NK-92 treated with Interleukin-12 subunit alpha and Interleukin-12 subunit beta, amount 100 ng/mL, for 24 hours (cell line): ENCODE data around the gene TARP.

Source experiments
- DNase-seq: peaks from one replicate; lab custom pipeline; 2025; lab: John Stamatoyannopoulos, UW

Gene TARP

GRCh38 chr7:38217672-38218071 lies 55.8 kb downstream of the TARP start:
- DNase-seq = no peak

- DNase-seq = peak; percentile 63
Observed at GRCh38 chr7:38215735-38216670, 57.4 kb downstream of the TARP start.

- DNase-seq = no peak
Observed at GRCh38 chr7:38215115-38215514, 58.3 kb downstream of the TARP start.

- DNase-seq = no peak
Observed at GRCh38 chr7:38211940-38212339, 61.5 kb downstream of the TARP start.

- DNase-seq = no peak
Observed at GRCh38 chr7:38211486-38211885, 62.0 kb downstream of the TARP start.
